BJ (cell line): ENCODE results near the gene MYLK. TPM values are rescaled to one million over a fixed set of nuclear protein-coding genes. Genes with fewer than 3 reads are reported as not detected.

Experiments used
- CTCF ChIA-PET: fragments of 350-600 bp; formaldehyde crosslinking; extraction: SDS; loops from one replicate; lab custom pipeline; 2021; ENCODE audit warnings: antibody characterized with exemption, inconsistent platforms; lab: Yijun Ruan, JAX
- POLR2A ChIA-PET: fragments of 300-600 bp; sonication (Branson Sonifier 250); formaldehyde crosslinking; extraction: SDS; loops from one replicate; lab custom pipeline; 2021; ENCODE audit warnings: antibody characterized with exemption; lab: Charles Lee
- DNase-seq: peaks from one replicate; pipeline ENCODE4 v3.0.0-alpha.2; 2011; ENCODE audit warnings: low read depth
- H3K27me3 ChIP-seq: 2 replicates; pipeline ENCODE4 v1.6.0; 2011; ENCODE audit warnings: low read length; ENCODE audit not compliant: control insufficient read depth, insufficient read depth
- H3K36me3 ChIP-seq: 2 replicates; pipeline ENCODE4 v1.5.1; 2011; ENCODE audit warnings: low read length; ENCODE audit not compliant: control insufficient read depth, insufficient read depth
- H3K4me3 ChIP-seq: 2 replicates; pipeline ENCODE4 v1.5.1; 2011; ENCODE audit warnings: low read depth, mild to moderate bottlenecking, control low read depth, low read length
- CTCF ChIP-seq: IDR thresholded peaks from 2 replicates; pipeline ENCODE4 v1.5.1; 2011; ENCODE audit warnings: low read depth, mild to moderate bottlenecking, control low read depth, inconsistent platforms, low read length, moderate library complexity; ENCODE audit not compliant: insufficient read depth
- polyA plus RNA-seq: library from polyadenylated mRNA; depleted of rRNA; stranded (reverse); fragments of >200 nt; gene quantifications from 2 replicates; pipeline ENCODE4 v1.2.3, GENCODE V29; 2011

The MYLK gene
- polyA plus RNA-seq, 1 experiment: 734 TPM

- TF ChIP-seq CTCF: no peak
- CTCF ChIA-PET: interaction anchor here (0.6 to 1.7 kb wide), 3 partner anchors 11 to 548 kb away, joined by 3 to 12 read pairs (median 3); no protein-coding TSS in a partner anchor
Observed at GRCh38 chr3:123576122-123576521, 308.0 kb downstream of the MYLK start.

GRCh38 chr3:123571973-123572365 is 312.2 kb downstream of the MYLK start:
- Histone ChIP-seq H3K36me3 (peaks cover 4% of the 10 kb centered on the region; the same call in 1 of the 2 replicates), H3K4me3 (no peak overlapping the region), H3K27me3 (no peaks in the 10 kb centered on the region)
- POLR2A ChIA-PET: no interaction called here
- no peak for TF ChIP-seq CTCF
- CTCF ChIA-PET: interaction anchor here (1.0 to 6.1 kb wide), 3 partner anchors 10 to 18 kb away, joined by 3 to 50 read pairs (median 4); no protein-coding TSS in a partner anchor
- no peak for DNase-seq

More at GRCh38 chr3:123576122-123576521, 308.0 kb downstream of the MYLK start:
- POLR2A ChIA-PET: no interaction called here
- H3K27me3 ChIP-seq: no peaks in the 10 kb centered on the region
- peaks cover 2% of the 10 kb centered on the region for H3K36me3 ChIP-seq
- no peak overlapping the region for H3K4me3 ChIP-seq
- DNase-seq: no peak

- no peak for TF ChIP-seq CTCF
- H3K27me3 ChIP-seq: no peaks in the 10 kb centered on the region
- peaks cover 4% of the 10 kb centered on the region; the same call in 1 of the 2 replicates for H3K36me3 ChIP-seq
- ChIA-PET CTCF (interaction anchor here (1.0 to 6.1 kb wide), 3 partner anchors 10 to 18 kb away, joined by 3 to 50 read pairs (median 4); no protein-coding TSS in a partner anchor), POLR2A (no interaction called here)
- DNase-seq: no peak
- no peak overlapping the region for H3K4me3 ChIP-seq
Observed at GRCh38 chr3:123571264-123571972, 312.7 kb downstream of the MYLK start.

- CTCF ChIA-PET: interaction anchor here (1.1 to 6.1 kb wide), 3 partner anchors 8 to 14 kb away, joined by 3 to 50 read pairs (median 5); no protein-coding TSS in a partner anchor
- Histone ChIP-seq H3K36me3 (peaks cover 4% of the 10 kb centered on the region), H3K27me3 (no peaks in the 10 kb centered on the region), H3K4me3 (no peak overlapping the region)
- DNase-seq: no peak
- POLR2A ChIA-PET: no interaction called here
- TF ChIP-seq CTCF: no peak
Observed at GRCh38 chr3:123568875-123569274, 315.3 kb downstream of the MYLK start.

GRCh38 chr3:123568034-123568433 is 316.1 kb downstream of the MYLK start:
- ChIA-PET POLR2A (no interaction called here), CTCF (interaction anchor here (0.6 to 6.1 kb wide), 3 partner anchors 8 to 238 kb away, joined by 3 to 50 read pairs (median 4); partner anchors contain the start of gene ADCY5)
- no peak for DNase-seq
- Histone ChIP-seq H3K36me3 (peaks cover 4% of the 10 kb centered on the region), H3K27me3 (no peaks in the 10 kb centered on the region), H3K4me3 (no peak overlapping the region)
- TF ChIP-seq CTCF: no peak
